Natural killer cell (primary cell): ENCODE data around the gene OTUD3. TPM values are rescaled to one million over a fixed set of nuclear protein-coding genes. Genes with fewer than 3 reads are reported as not detected.
"Not testable (repeated sequence)": the region's sequence is repeated elsewhere in the genome, so short reads cannot be mapped to it uniquely, and the experiment has no call there.

ENCODE experiments used
- ATAC-seq, 3 donors: fragments of 150-1000 bp in 2 of 3; fragments of 200-7000 bp in 1 of 3; cut with Tn5 transposase; 1 replicate in 1 of 3; 2 replicates in 2 of 3; pipeline ENCODE4 v1.10.0; 2021; ENCODE audit warnings: mild to moderate bottlenecking in 2 of 3, moderate library complexity in 2 of 3
- DNase-seq, 2 donors: peaks; one replicate each; pipeline versions ENCODE4 v3.0.0 to v3.0.0-alpha.2; 2013 to 2021; ENCODE audit warnings: mixed read lengths in 1 of 2
- H3K27ac ChIP-seq: one replicate; pipeline ENCODE4 v1.5.1; 2013; ENCODE audit warnings: mild to moderate bottlenecking, low read length
- H3K27me3 ChIP-seq: one replicate; pipeline ENCODE4 v1.6.1; 2013; ENCODE audit warnings: low read length; ENCODE audit not compliant: control insufficient read depth, insufficient read depth
- H3K36me3 ChIP-seq: one replicate; pipeline ENCODE4 v1.6.1; 2013; ENCODE audit warnings: low read length; ENCODE audit not compliant: control insufficient read depth, insufficient read depth
- H3K4me1 ChIP-seq: one replicate; pipeline ENCODE4 v1.6.1; 2013; ENCODE audit warnings: low read length; ENCODE audit not compliant: control insufficient read depth, insufficient read depth
- H3K4me3 ChIP-seq: one replicate; pipeline ENCODE4 v1.5.1; 2013; ENCODE audit warnings: low read length
- H3K9me3 ChIP-seq: one replicate; pipeline ENCODE4 v1.6.1; 2013; ENCODE audit warnings: low read length; ENCODE audit not compliant: control insufficient read depth, insufficient read depth
- H3K27ac Mint-ChIP-seq, 2 donors: one replicate each; pipeline ENCODE4 v1.8.0; 2022; ENCODE audit warnings: mild to moderate bottlenecking in 2 of 2, mixed read lengths in 2 of 2, moderate library complexity in 1 of 2
- H3K27me3 Mint-ChIP-seq, 2 donors: one replicate each; pipeline ENCODE4 v1.8.0; 2022; ENCODE audit warnings: low read depth in 2 of 2, mixed read lengths in 2 of 2
- H3K36me3 Mint-ChIP-seq: one replicate; pipeline ENCODE4 v1.8.0; 2022; ENCODE audit warnings: mixed read lengths
- H3K4me1 Mint-ChIP-seq, 2 donors: one replicate each; pipeline ENCODE4 v1.8.0; 2022; ENCODE audit warnings: mixed read lengths in 2 of 2
- H3K4me3 Mint-ChIP-seq: one replicate; pipeline ENCODE4 v1.8.0; 2022; ENCODE audit warnings: mild to moderate bottlenecking, moderate library complexity, mixed read lengths
- H3K9me3 Mint-ChIP-seq, 2 donors: one replicate each; pipeline ENCODE4 v1.8.0; 2022; ENCODE audit warnings: mixed read lengths in 2 of 2
- CTCF ChIP-seq: fragments of 200-600 bp; IDR thresholded peaks from one replicate; pipeline ENCODE4 v1.8.0; 2022; ENCODE audit warnings: antibody characterized with exemption
- WGBS: methylation state at CpG from one replicate; pipeline ENCODE4 v1.1.7; 2013; ENCODE audit warnings: missing lambda C conversion rate; ENCODE audit not compliant: insufficient coverage; 5-methylcytosine and 5-hydroxymethylcytosine counted together
- intact Hi-C: fragments of 100-400 bp; cut with micrococcal nuclease; formaldehyde crosslinking; loops from one replicate; pipeline ENCODE4 v1.14.2; 2022
- total RNA-seq, 4 donors: library from RNA; stranded (reverse); fragments of 120-200 nt in 1 of 4; gene quantifications; one replicate each; pipeline versions ENCODE4 v1.2.3 to v1.2.4, GENCODE V29; 2013 to 2022

OTUD3 gene
- total RNA-seq, 3 donors from 2014 or later (not counting 1 experiment from before 2014, with no cell fraction given), result 10.5 to 21.8 (median 19.0) TPM

- no peak overlapping the region for H3K27ac Mint-ChIP-seq
- no peak for DNase-seq
- Histone ChIP-seq H3K4me3 (no peak overlapping the region), H3K27ac (no peak overlapping the region), H3K4me1 (no peaks in the 10 kb centered on the region), H3K9me3 (peaks cover 5% of the 10 kb centered on the region), H3K36me3 (no peaks in the 10 kb centered on the region), H3K27me3 (no peaks in the 10 kb centered on the region)
- H3K4me3 Mint-ChIP-seq, result no peak overlapping the region
- H3K36me3 Mint-ChIP-seq, result no peaks in the 10 kb centered on the region
- intact Hi-C loops, result no loop called here
- peaks cover 0 to 3% of the 10 kb centered on the region in 2 donors for H3K27me3 Mint-ChIP-seq
- 75% methylated on average over 7 of the region's 8 CpGs for WGBS
- no peaks in the 10 kb centered on the region for H3K9me3 Mint-ChIP-seq
- no peak for ATAC-seq
- no peaks in the 10 kb centered on the region for H3K4me1 Mint-ChIP-seq
- TF ChIP-seq CTCF, result no peak
Observed at GRCh38 chr1:19926296-19927129, 44.3 kb downstream of the OTUD3 start.

- intact Hi-C loops, H3K36me3 ChIP-seq, H3K4me3 ChIP-seq, H3K4me3 Mint-ChIP-seq, H3K27ac ChIP-seq, H3K4me1 Mint-ChIP-seq, H3K27me3 ChIP-seq, H3K4me1 ChIP-seq, H3K36me3 Mint-ChIP-seq, ATAC-seq, H3K27me3 Mint-ChIP-seq, H3K9me3 Mint-ChIP-seq, H3K27ac Mint-ChIP-seq, DNase-seq: not testable (repeated sequence)
- H3K9me3 ChIP-seq, result peaks cover 11% of the 10 kb centered on the region
- 90% methylated on average over 3 of the region's 3 CpGs for WGBS
Observed at GRCh38 chr1:19927130-19927421, 44.9 kb downstream of the OTUD3 start.

GRCh38 chr1:19932866-19933265, 50.7 kb downstream of the OTUD3 start:
- H3K4me3 Mint-ChIP-seq, result no peak overlapping the region

GRCh38 chr1:19934336-19934735, 52.1 kb downstream of the OTUD3 start:
- H3K4me1 ChIP-seq, result no peaks in the 10 kb centered on the region
- H3K4me3 Mint-ChIP-seq, result no peak overlapping the region
- no peaks in the 10 kb centered on the region for H3K27me3 ChIP-seq
- 91% methylated on average over 7 of the region's 7 CpGs for WGBS
- H3K9me3 ChIP-seq, result peaks cover 19% of the 10 kb centered on the region
- peaks cover 4 to 8% of the 10 kb centered on the region in 2 donors for H3K9me3 Mint-ChIP-seq
- H3K27ac Mint-ChIP-seq, result no peak overlapping the region
- no peak overlapping the region for H3K4me3 ChIP-seq
- peaks cover 0 to 8% of the 10 kb centered on the region in 2 donors for H3K27me3 Mint-ChIP-seq
- no peak for ATAC-seq
- TF ChIP-seq CTCF, result no peak
- intact Hi-C loops, result no loop called here
- no peaks in the 10 kb centered on the region for H3K36me3 Mint-ChIP-seq
- peaks cover 0 to 4% of the 10 kb centered on the region in 2 donors for H3K4me1 Mint-ChIP-seq
- H3K27ac ChIP-seq, result no peak overlapping the region
- H3K36me3 ChIP-seq, result no peaks in the 10 kb centered on the region
- no peak for DNase-seq

More at GRCh38 chr1:19932866-19933265, 50.7 kb downstream of the OTUD3 start:
- Histone ChIP-seq H3K4me1 (no peaks in the 10 kb centered on the region), H3K27me3 (no peaks in the 10 kb centered on the region), H3K36me3 (no peaks in the 10 kb centered on the region), H3K27ac (no peak overlapping the region), H3K4me3 (no peak overlapping the region), H3K9me3 (peaks cover 19% of the 10 kb centered on the region)
- Mint-ChIP-seq H3K36me3 (no peaks in the 10 kb centered on the region), H3K9me3 (peaks cover 4 to 8% of the 10 kb centered on the region in 2 donors), H3K4me1 (peaks cover 0 to 4% of the 10 kb centered on the region in 2 donors), H3K27me3 (peaks cover 0 to 8% of the 10 kb centered on the region in 2 donors), H3K27ac (no peak overlapping the region)
- WGBS, result 42% methylated on average over 1 of the region's 1 CpG
- intact Hi-C loops, result no loop called here
- TF ChIP-seq CTCF, result no peak
- ATAC-seq (no peak), DNase-seq (no peak)
